H9 (cell line): ENCODE data around the gene THTPA. TPM values are rescaled to one million over a fixed set of nuclear protein-coding genes. Genes with fewer than 3 reads are reported as not detected.

Source experiments
- DNase-seq: peaks from one replicate; pipeline ENCODE4 v3.0.0-alpha.2; 2017
- H2AFZ ChIP-seq: one replicate; pipeline ENCODE4 v1.6.1; 2013; ENCODE audit warnings: mild to moderate bottlenecking, low read length, control low read depth, moderate library complexity
- H2AK5ac ChIP-seq: 2 replicates; pipeline ENCODE4 v1.6.1; 2013; ENCODE audit warnings: low read length, control low read depth, mixed read lengths; ENCODE audit not compliant: insufficient read length
- H2BK120ac ChIP-seq: one replicate; pipeline ENCODE4 v1.6.1; 2013; ENCODE audit warnings: low read depth, mild to moderate bottlenecking, low read length, control low read depth, inconsistent platforms; ENCODE audit not compliant: poor library complexity, severe bottlenecking
- H2BK12ac ChIP-seq: 2 replicates; pipeline ENCODE4 v1.6.1; 2013; ENCODE audit warnings: low read length, control low read depth, mixed read lengths, low read depth; ENCODE audit not compliant: insufficient read length
- H2BK15ac ChIP-seq: 2 replicates; pipeline ENCODE4 v1.6.1; 2013; ENCODE audit warnings: low read depth, low read length, control low read depth
- H2BK20ac ChIP-seq: one replicate; pipeline ENCODE4 v1.6.1; 2013; ENCODE audit warnings: low read depth, mild to moderate bottlenecking, low read length, control low read depth, inconsistent platforms; ENCODE audit not compliant: poor library complexity, severe bottlenecking
- H2BK5ac ChIP-seq: 2 replicates; pipeline ENCODE4 v1.6.1; 2013; ENCODE audit warnings: low read length, control low read depth, mixed read lengths; ENCODE audit not compliant: insufficient read length
- H3K14ac ChIP-seq: 2 replicates; pipeline ENCODE4 v1.6.1; 2013; ENCODE audit warnings: low read length, control low read depth; ENCODE audit not compliant: insufficient read depth
- H3K18ac ChIP-seq: 2 replicates; pipeline ENCODE4 v1.6.1; 2013; ENCODE audit warnings: low read depth, mild to moderate bottlenecking, mixed read lengths, low read length, control low read depth; ENCODE audit not compliant: insufficient read length
- H3K23ac ChIP-seq: 2 replicates; pipeline ENCODE4 v1.6.1; 2013; ENCODE audit warnings: low read length, control low read depth, mixed read lengths, low read depth; ENCODE audit not compliant: insufficient read length
- H3K23me2 ChIP-seq: 2 replicates; pipeline ENCODE4 v1.6.1; 2013; ENCODE audit warnings: low read depth, mild to moderate bottlenecking, mixed read lengths, low read length, control low read depth; ENCODE audit not compliant: insufficient read length, poor library complexity, severe bottlenecking
- H3K27ac ChIP-seq: 2 replicates; pipeline ENCODE4 v1.5.1; 2013; ENCODE audit warnings: low read length, control low read depth, mixed read lengths, low read depth; ENCODE audit not compliant: insufficient read length
- H3K27me3 ChIP-seq: 2 replicates; pipeline ENCODE4 v1.6.1; 2013; ENCODE audit warnings: low read length, control low read depth, inconsistent platforms; ENCODE audit not compliant: insufficient read depth
- H3K4ac ChIP-seq: 2 replicates; pipeline ENCODE4 v1.6.1; 2013; ENCODE audit warnings: low read depth, mild to moderate bottlenecking, control low read depth, inconsistent platforms, low read length, moderate library complexity
- H3K4me1 ChIP-seq: 2 replicates; pipeline ENCODE4 v1.6.1; 2013; ENCODE audit warnings: low read length, control low read depth, inconsistent platforms; ENCODE audit not compliant: insufficient read depth
- H3K4me2 ChIP-seq: 2 replicates; pipeline ENCODE4 v1.6.1; 2013; ENCODE audit warnings: low read length, control low read depth, mixed read lengths; ENCODE audit not compliant: insufficient read length, insufficient read depth
- H3K56ac ChIP-seq: 2 replicates; pipeline ENCODE4 v1.6.1; 2013; ENCODE audit warnings: low read depth, mild to moderate bottlenecking, mixed read lengths, low read length, control low read depth; ENCODE audit not compliant: insufficient read length
- H3K79me1 ChIP-seq: 2 replicates; pipeline ENCODE4 v1.6.1; 2013; ENCODE audit warnings: low read depth, mild to moderate bottlenecking, moderate library complexity, low read length, control low read depth, inconsistent platforms; ENCODE audit not compliant: insufficient read depth, poor library complexity, severe bottlenecking
- H3K79me2 ChIP-seq: 2 replicates; pipeline ENCODE4 v1.6.1; 2013; ENCODE audit warnings: low read length, control low read depth, inconsistent platforms; ENCODE audit not compliant: insufficient read depth
- H3K9ac ChIP-seq: 2 replicates; pipeline ENCODE4 v1.6.1; 2013; ENCODE audit warnings: low read length, control low read depth, mixed read lengths; ENCODE audit not compliant: insufficient read length; ENCODE audit errors: extremely low read depth
- H3K9me3 ChIP-seq: one replicate; pipeline ENCODE4 v1.6.1; 2013; ENCODE audit warnings: low read depth, low read length, inconsistent platforms; ENCODE audit not compliant: control insufficient read depth
- H3T11ph ChIP-seq: one replicate; pipeline ENCODE4 v1.6.1; 2013; ENCODE audit warnings: mild to moderate bottlenecking, low read length, control low read depth, inconsistent platforms
- H4K20me1 ChIP-seq: one replicate; pipeline ENCODE4 v1.6.1; 2013; ENCODE audit not compliant: control insufficient read depth, insufficient read length, insufficient read depth
- H4K5ac ChIP-seq: 2 replicates; pipeline ENCODE4 v1.6.1; 2013; ENCODE audit warnings: low read depth, mild to moderate bottlenecking, mixed read lengths, low read length, control low read depth; ENCODE audit not compliant: insufficient read length
- H4K8ac ChIP-seq: replicated peaks from 2 replicates; pipeline ENCODE4 v1.6.1; 2013; ENCODE audit warnings: low read length, control low read depth, mixed read lengths, low read depth; ENCODE audit not compliant: insufficient read length
- H4K91ac ChIP-seq: 2 replicates; pipeline ENCODE4 v1.6.1; 2013; ENCODE audit warnings: low read depth, mild to moderate bottlenecking, moderate library complexity, mixed read lengths, low read length, control low read depth; ENCODE audit not compliant: insufficient read length
- H3K27ac Mint-ChIP-seq, 3 experiments: 2 replicates in 2 of 3; 3 replicates in 1 of 3; pipeline ENCODE4 v1.8.0; 2020 to 2021; ENCODE audit warnings: mixed read lengths in 3 of 3, mild to moderate bottlenecking in 1 of 3, moderate library complexity in 1 of 3
- H3K27me3 Mint-ChIP-seq: 2 replicates; pipeline ENCODE4 v1.8.0; 2021; ENCODE audit warnings: low read depth, mild to moderate bottlenecking, moderate library complexity, mixed read lengths
- H3K36me3 Mint-ChIP-seq, 3 experiments: 2 replicates in 2 of 3; 3 replicates in 1 of 3; pipeline ENCODE4 v1.8.0; 2020 to 2021; ENCODE audit warnings: low read depth in 3 of 3, mixed read lengths in 3 of 3; ENCODE audit not compliant: insufficient read depth in 1 of 3
- H3K4me1 Mint-ChIP-seq, 2 experiments: 2 replicates each; pipeline ENCODE4 v1.8.0; 2020; ENCODE audit warnings: mixed read lengths in 2 of 2
- H3K4me3 Mint-ChIP-seq, 2 experiments: 2 replicates in 1 of 2; 3 replicates in 1 of 2; pipeline ENCODE4 v1.8.0; 2020 to 2021; ENCODE audit warnings: mild to moderate bottlenecking in 2 of 2, mixed read lengths in 2 of 2, moderate library complexity in 1 of 2
- H3K9me3 Mint-ChIP-seq, 2 experiments: 2 replicates in 1 of 2; 3 replicates in 1 of 2; pipeline ENCODE4 v1.8.0; 2020; ENCODE audit warnings: mild to moderate bottlenecking in 2 of 2, mixed read lengths in 2 of 2, moderate library complexity in 1 of 2
- WGBS: extraction: QIAGEN DNeasy Blood & Tissue Kit; methylation state at CpG from one replicate; pipeline ENCODE4 v1.1.7; 2013; ENCODE audit warnings: missing lambda C conversion rate, low lambda C conversion rate, mixed read lengths; ENCODE audit not compliant: insufficient read length; ENCODE audit errors: extremely low coverage; 5-methylcytosine and 5-hydroxymethylcytosine counted together
- total RNA-seq: library from RNA; stranded (reverse); gene quantifications from 2 replicates; pipeline ENCODE4 v1.2.1, GENCODE V29; 2021
- TF ChIP-seq, protein P1 (sequence below): fragments of 200-600 bp; sonication (generic); conservative IDR thresholded peaks from 3 replicates; pipeline ENCODE4 v1.8.0; 2021; ENCODE audit warnings: antibody characterized with exemption, mild to moderate bottlenecking

Gene THTPA
- total RNA-seq, 1 experiment from 2014 or later = 15.6 TPM

DNA sequence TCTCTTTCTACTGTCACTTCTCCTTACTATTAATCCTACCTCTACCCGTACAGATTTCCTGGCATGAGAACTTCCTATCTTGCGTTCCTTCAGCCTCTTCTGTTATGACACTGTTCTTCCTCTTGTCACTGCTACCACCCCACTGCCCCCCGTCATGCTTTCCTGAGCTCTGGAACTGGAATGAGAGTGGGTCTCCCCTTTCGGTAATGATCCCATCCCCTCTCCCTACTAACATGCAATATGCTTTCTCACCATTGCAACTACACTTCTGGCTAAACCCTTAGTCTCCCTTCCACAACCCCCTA is 16.4 kb downstream of the THTPA start:
- Histone ChIP-seq H3K79me1 (no peaks in the 10 kb centered on the region), H3K23ac (no peak overlapping the region), H2BK120ac (no peak overlapping the region), H3K4me2 (no peak overlapping the region), H4K91ac (no peak overlapping the region), H3K56ac (no peak overlapping the region), H2AFZ (no peak overlapping the region), H4K8ac (no peak overlapping the region), H3K4me1 (peaks cover 6% of the 10 kb centered on the region; the same call in 1 of the 2 replicates), H3K9ac (no peak overlapping the region), H3K9me3 (no peaks in the 10 kb centered on the region), H3K23me2 (peaks cover 19% of the 10 kb centered on the region), H4K5ac (no peak overlapping the region), H3K14ac (no peak overlapping the region), H3T11ph (no peak overlapping the region), H2BK15ac (no peak overlapping the region), H2BK12ac (no peak overlapping the region), H3K27ac (no peak overlapping the region), H3K79me2 (no peaks in the 10 kb centered on the region), H4K20me1 (peaks cover 5% of the 10 kb centered on the region), H3K18ac (no peak overlapping the region), H2AK5ac (no peak overlapping the region), H2BK5ac (no peak overlapping the region), H2BK20ac (no peak overlapping the region), H3K4ac (no peak overlapping the region), H3K27me3 (peaks cover 7% of the 10 kb centered on the region; the same call in 1 of the 2 replicates)
- H3K27me3 Mint-ChIP-seq = peaks cover 42% of the 10 kb centered on the region
- H3K36me3 Mint-ChIP-seq = peaks cover 0 to 39% (median 30%) of the 10 kb centered on the region in 3 experiments; a peak in 5 of 7 replicates
- no peaks in the 10 kb centered on the region; a peak in 1 of 5 replicates for H3K9me3 Mint-ChIP-seq
- TF ChIP-seq, protein P1, sequence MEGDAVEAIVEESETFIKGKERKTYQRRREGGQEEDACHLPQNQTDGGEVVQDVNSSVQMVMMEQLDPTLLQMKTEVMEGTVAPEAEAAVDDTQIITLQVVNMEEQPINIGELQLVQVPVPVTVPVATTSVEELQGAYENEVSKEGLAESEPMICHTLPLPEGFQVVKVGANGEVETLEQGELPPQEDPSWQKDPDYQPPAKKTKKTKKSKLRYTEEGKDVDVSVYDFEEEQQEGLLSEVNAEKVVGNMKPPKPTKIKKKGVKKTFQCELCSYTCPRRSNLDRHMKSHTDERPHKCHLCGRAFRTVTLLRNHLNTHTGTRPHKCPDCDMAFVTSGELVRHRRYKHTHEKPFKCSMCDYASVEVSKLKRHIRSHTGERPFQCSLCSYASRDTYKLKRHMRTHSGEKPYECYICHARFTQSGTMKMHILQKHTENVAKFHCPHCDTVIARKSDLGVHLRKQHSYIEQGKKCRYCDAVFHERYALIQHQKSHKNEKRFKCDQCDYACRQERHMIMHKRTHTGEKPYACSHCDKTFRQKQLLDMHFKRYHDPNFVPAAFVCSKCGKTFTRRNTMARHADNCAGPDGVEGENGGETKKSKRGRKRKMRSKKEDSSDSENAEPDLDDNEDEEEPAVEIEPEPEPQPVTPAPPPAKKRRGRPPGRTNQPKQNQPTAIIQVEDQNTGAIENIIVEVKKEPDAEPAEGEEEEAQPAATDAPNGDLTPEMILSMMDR = no peak
- peaks cover 43 to 47% of the 10 kb centered on the region in 2 experiments for H3K4me1 Mint-ChIP-seq
- peak overlapping the region in 1 of 3 experiments; percentile 65; a peak in 2 of 7 replicates for H3K27ac Mint-ChIP-seq
- DNase-seq = no peak
- WGBS = no CpG with 5 or more reads among the region's 4 CpGs
- H3K4me3 Mint-ChIP-seq = no peak overlapping the region; a peak in 2 of 5 replicates
